GM06990 (cell line): Measurements from ENCODE around the gene ATF3.

ENCODE experiments used
- DNase-seq: peaks from one replicate; pipeline ENCODE4 v3.0.0-alpha.2; 2011; ENCODE audit not compliant: insufficient read length; ENCODE audit errors: extremely low read depth
- H3K27me3 ChIP-seq: replicated peaks from 2 replicates; pipeline ENCODE4 v1.6.0; 2011; ENCODE audit warnings: low read length; ENCODE audit not compliant: control insufficient read depth, insufficient read depth
- H3K36me3 ChIP-seq: 2 replicates; pipeline ENCODE4 v1.5.1; 2011; ENCODE audit warnings: low read length; ENCODE audit not compliant: control insufficient read depth, insufficient read depth
- H3K4me3 ChIP-seq: replicated peaks from 2 replicates; pipeline ENCODE4 v1.5.1; 2011; ENCODE audit warnings: low read depth, mild to moderate bottlenecking, control low read depth, low read length
- TF ChIP-seq, protein P1 (sequence below): IDR thresholded peaks from 2 replicates; pipeline ENCODE4 v1.5.1; 2011; ENCODE audit warnings: low read length, control low read depth, mild to moderate bottlenecking, inconsistent platforms; ENCODE audit not compliant: insufficient read depth, poor library complexity, severe bottlenecking

The ATF3 gene

DNA sequence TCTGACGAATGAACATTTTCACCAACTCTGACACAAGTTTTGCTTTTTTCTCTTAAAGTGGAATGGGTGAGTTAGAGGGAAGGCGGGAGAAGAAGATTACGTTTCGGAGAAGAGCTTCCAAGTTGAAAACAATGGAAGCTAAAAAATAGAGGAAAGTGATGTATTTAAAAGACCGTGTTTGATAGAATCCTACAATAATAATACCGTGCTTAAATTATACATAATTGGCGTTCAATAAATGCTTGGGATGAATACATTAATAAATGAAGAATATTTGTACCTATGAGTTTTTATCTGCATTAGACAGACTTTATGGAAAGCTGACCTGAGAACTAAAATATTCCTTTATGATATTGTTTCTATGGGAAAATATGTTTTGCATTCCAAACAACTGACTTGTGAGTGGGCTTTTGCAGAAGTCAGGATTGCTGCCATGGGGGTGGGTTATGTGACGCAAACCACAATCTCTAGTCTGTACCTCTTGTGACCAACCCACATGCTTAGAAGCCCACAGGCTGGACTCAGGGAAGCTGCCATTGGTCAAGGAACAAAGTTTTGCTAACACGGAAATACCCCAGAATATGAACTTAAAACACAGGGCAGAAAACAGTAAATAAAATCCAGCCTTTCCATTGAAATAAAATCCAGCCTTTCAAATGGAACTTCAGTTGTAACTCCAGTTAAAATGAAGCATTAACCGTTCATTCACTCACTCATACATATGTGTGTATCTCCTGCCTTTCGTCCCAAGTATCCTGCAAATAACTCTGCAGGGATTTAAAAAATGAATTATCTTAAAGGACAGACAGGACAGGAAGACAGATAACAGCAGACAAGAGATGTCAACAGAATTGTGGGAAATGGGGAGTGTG lies 21.3 kb upstream of the ATF3 start:
- no peaks in the 10 kb centered on the region for H3K27me3 ChIP-seq
- TF ChIP-seq, protein P1, sequence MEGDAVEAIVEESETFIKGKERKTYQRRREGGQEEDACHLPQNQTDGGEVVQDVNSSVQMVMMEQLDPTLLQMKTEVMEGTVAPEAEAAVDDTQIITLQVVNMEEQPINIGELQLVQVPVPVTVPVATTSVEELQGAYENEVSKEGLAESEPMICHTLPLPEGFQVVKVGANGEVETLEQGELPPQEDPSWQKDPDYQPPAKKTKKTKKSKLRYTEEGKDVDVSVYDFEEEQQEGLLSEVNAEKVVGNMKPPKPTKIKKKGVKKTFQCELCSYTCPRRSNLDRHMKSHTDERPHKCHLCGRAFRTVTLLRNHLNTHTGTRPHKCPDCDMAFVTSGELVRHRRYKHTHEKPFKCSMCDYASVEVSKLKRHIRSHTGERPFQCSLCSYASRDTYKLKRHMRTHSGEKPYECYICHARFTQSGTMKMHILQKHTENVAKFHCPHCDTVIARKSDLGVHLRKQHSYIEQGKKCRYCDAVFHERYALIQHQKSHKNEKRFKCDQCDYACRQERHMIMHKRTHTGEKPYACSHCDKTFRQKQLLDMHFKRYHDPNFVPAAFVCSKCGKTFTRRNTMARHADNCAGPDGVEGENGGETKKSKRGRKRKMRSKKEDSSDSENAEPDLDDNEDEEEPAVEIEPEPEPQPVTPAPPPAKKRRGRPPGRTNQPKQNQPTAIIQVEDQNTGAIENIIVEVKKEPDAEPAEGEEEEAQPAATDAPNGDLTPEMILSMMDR, result no peak
- DNase-seq, result no peak
- no peak overlapping the region for H3K4me3 ChIP-seq
- H3K36me3 ChIP-seq, result no peaks in the 10 kb centered on the region

DNA sequence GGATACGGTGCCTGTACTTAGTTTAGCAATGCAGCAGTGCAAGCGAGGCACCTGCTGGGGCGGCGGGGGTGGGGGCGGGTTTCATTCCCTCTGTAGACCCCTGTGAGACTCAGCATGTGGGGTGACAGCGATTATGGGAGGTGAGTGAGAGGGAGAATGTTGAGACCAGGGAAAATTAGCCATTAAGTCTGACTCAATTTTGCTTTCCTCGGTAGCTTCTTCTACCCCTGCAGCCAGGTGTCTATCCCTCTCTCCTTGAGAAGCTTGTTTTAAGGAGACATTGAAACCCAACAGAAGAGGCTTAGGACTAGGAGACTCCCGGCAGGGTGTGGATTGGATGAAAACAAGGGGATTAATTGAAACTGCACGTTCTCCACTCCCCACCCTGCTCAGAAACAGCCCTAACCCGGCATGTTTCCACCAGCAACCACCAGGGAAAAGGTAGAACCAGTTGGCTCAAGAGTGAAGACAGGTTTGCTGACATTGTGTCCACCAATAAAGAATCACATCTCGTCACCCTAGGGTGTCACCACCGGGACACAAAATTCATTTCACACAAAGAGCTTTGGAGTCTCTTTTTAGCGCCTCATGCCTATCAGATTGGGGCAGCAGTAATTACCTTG lies 20.6 kb upstream of the ATF3 start:
- TF ChIP-seq, protein P1, result no peak
- H3K4me3 ChIP-seq, result no peak overlapping the region

DNA sequence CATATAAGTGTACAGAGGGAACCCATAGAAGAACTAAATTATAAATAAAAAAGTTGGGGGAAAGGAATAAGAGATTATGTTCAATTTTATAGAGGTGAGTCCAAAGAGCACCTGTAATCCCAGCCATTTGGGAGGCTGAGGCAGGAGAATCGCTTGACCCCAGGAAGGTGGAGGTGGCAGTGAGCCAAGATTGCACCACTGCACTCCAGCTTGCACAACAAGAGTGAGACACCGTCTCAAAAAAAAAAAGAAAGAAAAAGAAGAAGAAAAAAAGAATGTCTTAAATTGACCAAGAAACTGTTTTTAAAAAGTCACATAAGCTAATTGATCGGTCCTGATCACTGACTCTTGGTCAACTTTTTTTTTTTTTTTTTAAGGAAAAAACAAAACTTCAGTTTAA lies 19.1 kb upstream of the ATF3 start:
- TF ChIP-seq, protein P1, result no peak
- Histone ChIP-seq H3K36me3 (no peaks in the 10 kb centered on the region), H3K27me3 (no peaks in the 10 kb centered on the region), H3K4me3 (no peak overlapping the region)
- DNase-seq, result no peak

More for the DNA sequence above, 20.6 kb upstream of the ATF3 start:
- no peak for DNase-seq
- no peaks in the 10 kb centered on the region for H3K36me3 ChIP-seq
- no peaks in the 10 kb centered on the region for H3K27me3 ChIP-seq

DNA sequence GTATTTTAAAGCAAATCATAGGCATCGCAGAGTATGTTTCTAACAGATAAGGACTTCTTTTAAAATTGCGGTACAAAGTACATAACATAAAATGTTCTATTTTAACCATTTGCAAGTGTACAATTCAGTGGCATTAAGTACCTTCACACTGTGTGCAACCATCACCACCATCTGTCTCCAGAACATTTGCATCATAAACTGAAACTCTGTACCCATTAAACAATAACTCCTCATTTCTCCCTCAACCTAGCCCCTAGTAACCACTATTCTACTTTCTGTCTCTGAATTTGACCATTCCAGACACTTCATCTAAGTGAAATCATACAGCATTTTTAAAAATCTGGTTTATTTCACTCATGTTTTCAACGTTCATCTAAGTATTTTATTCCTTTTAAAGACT lies 16.6 kb upstream of the ATF3 start:
- Histone ChIP-seq H3K4me3 (no peak overlapping the region), H3K36me3 (no peaks in the 10 kb centered on the region), H3K27me3 (no peaks in the 10 kb centered on the region)
- TF ChIP-seq, protein P1, result no peak
- no peak for DNase-seq

DNA sequence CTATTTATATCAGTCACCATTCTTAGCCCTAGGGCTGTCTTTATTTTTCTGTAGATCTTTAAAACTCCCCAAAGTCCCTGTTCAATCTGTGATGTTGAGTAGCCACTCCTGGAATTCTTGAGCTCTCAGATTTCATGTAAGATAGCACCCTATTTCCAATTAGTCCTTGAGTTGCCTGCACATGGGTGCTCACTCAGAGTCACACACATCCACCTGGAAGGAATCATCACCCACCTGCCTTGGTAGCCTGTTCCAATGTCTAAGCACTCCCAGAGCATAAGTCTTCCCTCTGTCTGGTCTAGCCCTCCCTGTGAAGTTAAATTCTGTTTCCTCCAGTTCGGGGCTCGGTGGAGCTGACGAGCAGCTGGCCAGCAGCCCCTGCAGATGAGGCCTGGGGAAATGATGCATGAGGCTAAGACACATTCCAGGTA lies 14.7 kb upstream of the ATF3 start:
- Histone ChIP-seq H3K27me3 (no peaks in the 10 kb centered on the region), H3K36me3 (no peaks in the 10 kb centered on the region), H3K4me3 (no peak overlapping the region)
- TF ChIP-seq, protein P1, result no peak
- no peak for DNase-seq
